Gastroesophageal sphincter (tissue), 3 donors: ENCODE results near the gene SPINK14.

ENCODE experiments used
- CTCF ChIP-seq, 4 experiments: fragments of 200-600 bp in 2 of 4; fragments of 450-650 bp in 2 of 4; sonication (generic) in 1 of 4; IDR thresholded peaks; one replicate each; pipeline ENCODE4 v1.5.1; 2017 to 2019; ENCODE audit warnings: antibody characterized with exemption in 4 of 4, mild to moderate bottlenecking in 2 of 4, moderate library complexity in 2 of 4
- EP300 ChIP-seq: sonication (generic); formaldehyde crosslinking; IDR thresholded peaks from one replicate; pipeline ENCODE4 v1.6.1; 2017; ENCODE audit warnings: antibody characterized with exemption, mild to moderate bottlenecking
- POLR2A ChIP-seq, 2 donors: fragments of 450-650 bp; IDR thresholded peaks; one replicate each; pipeline ENCODE4 v1.6.1; 2017; ENCODE audit warnings: antibody characterized with exemption in 2 of 2, mild to moderate bottlenecking in 2 of 2, moderate library complexity in 1 of 2
- POLR2AphosphoS5 ChIP-seq: sonication (generic); formaldehyde crosslinking; IDR thresholded peaks from one replicate; pipeline ENCODE4 v1.6.1; 2017; ENCODE audit warnings: antibody characterized with exemption

DNA sequence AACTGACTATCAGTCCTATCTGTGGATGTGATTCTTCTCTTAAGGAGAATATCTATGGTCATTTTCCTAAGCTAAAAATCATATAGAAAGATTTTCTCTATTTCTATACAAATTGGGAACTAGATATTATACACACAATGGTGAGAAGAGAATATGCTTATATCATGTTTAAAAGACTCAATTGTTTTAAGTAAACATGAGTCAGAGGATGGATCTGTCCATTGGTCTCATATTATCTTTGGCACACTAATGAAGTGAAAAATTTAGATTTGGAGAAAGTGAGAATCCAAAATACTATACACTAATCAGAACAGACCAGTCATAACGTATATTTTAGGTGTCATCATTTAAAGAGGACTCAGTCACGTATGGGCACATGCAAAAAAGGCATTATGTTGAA is 16.5 kb upstream of the SPINK14 start:
- TF ChIP-seq POLR2AphosphoS5 (no peak), CTCF (IDR thresholded peaks at IDR 0.05) (no peak), POLR2A (IDR thresholded peaks at IDR 0.05) (no peak), EP300 (no peak)
